Retina (tissue), 1 donor: ENCODE data around the gene PDE4B.

Experiments used
- DNase-seq: peaks from one replicate; pipeline ENCODE4 v3.0.0-alpha.2; 2016

Gene PDE4B

DNA sequence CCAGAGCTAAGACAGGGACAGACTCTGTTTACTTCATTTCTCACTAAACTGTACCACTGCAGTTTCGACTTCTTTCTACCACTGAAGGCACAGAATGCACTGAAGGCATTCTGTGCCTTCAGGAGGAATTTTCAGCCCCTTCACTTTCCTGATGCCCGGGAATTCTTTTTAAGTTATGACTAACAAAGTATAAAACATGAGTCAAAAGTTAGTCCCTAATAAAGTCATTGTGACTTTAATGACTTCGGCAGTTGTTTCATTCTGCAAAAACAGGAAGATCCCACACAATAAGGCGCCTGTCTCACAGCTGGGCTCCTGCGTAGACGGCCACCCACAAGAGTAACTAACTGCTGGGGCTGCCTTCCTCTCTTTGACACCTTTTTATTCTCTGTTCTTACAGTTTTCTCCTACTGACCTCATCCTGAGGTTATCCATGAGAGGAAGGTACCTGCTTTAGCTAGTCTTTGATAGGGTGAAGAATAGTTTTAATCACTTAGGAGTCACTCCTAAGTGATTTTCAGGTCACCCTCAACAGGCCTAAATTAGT, 557.4 kb downstream of the PDE4B start:
- DNase-seq: no peak

DNA sequence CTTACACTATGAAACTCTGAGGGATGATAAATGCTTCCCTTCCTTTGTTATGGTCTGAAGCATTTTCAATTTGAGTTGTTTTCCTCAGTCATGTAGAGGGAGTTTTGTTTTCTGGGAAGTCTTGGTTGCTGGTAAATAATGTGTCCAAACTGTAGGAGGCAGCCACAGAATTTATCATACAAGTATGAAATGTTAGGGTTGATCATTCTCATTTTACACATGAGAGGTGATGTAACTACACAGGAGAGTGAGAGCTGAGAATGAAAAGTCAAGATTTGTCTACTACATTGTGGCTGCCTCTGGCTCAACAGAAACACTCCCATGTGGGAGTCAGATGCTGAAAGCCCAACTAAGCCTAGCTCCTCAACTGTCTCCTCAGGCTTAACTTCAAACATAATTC, 558.8 kb downstream of the PDE4B start:
- DNase-seq: no peak

DNA sequence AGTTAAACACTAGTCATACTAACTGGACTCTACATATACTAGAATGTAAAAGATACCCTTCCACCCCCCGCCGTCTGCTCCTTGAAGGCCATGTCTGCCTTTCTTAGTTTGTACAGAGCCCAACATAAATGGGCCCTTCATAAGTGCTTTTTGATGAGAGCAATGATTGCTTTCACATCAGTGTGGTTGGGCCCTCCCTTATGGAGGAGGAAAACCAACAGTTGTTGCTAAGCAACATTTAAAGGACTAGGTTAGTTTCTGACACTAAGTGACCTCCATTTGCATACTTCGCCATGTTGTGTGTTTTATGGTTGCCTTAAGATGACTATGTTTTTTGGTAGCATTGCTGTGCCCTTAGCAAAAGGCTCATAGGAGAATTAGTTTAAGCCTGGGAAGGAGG, 559.2 kb downstream of the PDE4B start:
- DNase-seq: no peak

DNA sequence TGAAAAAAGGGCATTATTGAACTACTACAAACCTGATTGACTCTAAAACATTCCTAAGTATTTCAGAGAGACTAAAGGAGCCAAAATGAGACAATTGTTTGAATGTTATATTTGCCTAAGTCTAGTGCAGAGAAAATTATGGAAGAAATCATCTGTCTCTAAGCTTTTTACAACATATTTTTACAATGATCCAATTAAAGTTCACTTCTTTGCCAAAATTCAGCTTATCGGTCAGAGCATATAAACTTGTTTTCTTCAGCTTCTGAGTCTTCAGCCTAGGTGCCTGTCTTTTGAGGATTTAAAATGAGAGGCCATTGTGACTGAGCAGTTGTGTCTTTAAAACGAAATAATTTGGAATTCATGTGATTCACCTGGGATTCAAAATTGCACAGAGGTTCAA, 560.1 kb downstream of the PDE4B start:
- no peak for DNase-seq

DNA sequence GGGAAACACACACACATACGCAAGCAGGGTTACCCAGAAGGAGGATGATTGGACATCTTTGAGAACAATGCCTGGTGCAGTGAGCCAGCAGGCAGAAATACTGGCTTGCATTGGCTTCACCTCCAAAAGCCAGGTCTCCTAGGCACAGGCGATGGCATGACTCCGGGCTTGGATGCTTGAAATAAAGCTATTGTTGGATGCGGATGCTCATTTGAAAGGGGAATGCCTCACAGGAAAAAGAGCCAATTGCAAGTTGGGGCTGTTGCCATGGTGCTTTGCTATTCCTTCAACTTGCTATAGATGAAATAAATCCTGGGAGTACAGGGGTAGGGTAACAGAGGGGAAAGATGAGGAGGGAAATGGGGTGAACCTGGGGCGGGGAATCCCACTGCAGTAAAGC, 560.6 kb downstream of the PDE4B start:
- DNase-seq: peak; percentile 62

DNA sequence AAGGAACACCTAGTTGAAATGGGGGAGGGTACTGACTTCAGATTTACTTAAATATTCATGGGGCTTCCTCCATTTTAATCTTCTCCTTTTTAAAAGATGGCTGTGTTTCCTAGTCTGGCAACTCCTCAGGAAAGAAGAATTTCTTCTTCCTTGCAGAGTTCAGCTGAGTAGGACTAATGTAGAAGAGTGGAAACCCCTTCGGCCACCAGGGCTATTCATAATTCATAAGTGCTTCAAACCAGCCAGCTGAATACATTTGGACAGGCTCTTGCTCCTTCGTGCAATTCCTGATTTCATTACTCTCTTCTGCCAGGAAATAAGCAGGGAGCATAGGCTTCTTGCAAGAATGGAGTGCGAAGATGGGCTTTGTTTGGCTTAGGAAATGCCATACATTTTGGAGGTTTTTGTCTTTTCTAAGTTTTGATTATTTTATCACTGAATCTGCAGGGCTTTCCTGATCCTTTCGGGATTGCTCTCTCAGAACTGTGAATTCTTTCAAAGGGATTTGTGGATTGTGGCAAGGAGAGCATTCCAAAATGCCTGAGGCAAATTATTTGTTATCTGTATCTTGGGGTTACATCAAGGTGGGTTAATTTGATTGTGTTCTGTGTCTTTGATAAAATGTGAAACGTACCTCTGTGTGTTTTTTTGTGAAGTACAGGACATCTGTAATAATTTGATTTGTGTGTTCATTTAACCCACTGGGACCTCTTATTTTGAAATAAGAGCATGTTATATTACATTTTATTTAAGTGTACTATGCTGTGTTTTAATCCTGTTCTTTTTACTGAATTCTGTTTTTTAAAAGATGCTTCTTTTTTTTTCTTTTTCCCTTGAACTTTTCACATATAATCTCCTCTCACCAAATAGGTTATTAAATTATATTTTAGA, 561.9 kb downstream of the PDE4B start:
- DNase-seq: peak; percentile 72

GRCh38 chr1:66355756-66356155, 563.1 kb downstream of the PDE4B start:
- DNase-seq: no peak

- DNase-seq: no peak
These were observed 563.9 kb downstream of the PDE4B start for GRCh38 chr1:66356605-66357004.

GRCh38 chr1:66357021-66357420, 564.3 kb downstream of the PDE4B start:
- DNase-seq: no peak

DNA sequence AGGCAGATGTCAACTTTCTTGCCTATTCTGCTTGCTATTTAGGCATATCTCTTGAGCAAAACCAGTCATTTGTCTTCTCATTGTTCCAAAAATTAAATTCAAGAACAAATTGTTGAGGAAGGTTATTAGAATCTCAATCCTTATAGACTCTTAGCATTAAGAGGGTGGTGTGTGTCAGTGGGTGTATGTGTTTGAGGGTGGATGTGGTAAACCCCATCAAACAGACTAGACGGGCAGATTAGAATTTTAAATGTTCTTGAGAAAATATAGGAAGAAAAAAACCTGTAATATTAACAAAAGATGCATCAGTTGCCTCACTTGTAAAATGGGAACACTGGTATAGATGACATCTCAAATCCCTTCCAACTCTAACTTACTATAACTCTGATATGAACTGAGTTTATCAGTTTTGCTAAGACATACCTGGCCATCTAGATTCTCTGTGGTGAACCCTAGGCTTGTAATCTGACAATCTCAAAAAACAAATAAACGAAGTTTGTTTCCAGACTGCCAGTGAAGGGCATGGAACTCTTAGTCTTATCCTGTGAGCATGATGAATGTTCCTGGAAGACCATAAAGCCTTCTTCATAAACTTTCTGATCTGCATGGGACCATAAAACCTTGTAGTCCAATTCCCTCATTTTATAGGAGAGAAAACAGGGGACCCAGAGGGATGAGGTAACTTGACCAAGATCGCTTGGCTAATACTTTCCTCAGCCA, 564.9 kb downstream of the PDE4B start:
- no peak for DNase-seq

DNA sequence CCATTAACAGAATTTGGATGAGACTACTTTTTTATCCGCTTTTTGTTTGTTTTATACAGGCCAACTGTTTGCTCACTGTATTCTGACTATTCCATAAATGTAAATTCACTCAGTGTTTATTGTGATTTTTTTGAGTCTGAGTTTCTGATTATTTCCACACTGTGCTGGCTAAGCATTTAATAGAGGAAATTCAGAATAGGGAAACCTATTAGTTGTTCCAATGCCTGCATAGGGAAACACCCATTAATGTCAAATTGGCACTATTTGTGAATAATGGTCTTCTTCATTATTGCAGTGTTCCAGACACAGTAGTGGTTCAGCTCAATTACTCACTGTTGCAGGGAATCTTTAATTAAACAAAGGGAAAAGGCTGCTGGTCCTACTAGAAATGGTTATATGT, 566.6 kb downstream of the PDE4B start:
- no peak for DNase-seq

DNA sequence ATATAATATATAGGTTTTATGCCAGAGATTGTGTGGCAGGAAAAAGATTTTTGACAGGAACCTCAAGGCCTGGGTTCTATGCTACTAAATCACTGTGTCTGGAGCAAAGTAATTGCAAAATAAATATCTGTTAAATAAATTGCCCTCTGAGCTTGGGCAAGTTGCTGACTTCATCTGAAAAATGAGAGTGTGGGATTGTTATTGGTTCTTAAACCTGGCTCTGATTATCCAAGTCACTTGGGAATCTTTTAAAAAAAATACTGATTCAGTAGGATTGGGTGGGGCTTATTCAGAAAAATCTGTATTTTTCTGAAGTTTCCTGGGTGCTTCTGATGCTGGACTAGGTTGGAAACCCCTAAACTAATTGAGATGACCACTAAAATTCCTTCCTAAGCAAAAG, 567.1 kb downstream of the PDE4B start:
- DNase-seq: no peak

DNA sequence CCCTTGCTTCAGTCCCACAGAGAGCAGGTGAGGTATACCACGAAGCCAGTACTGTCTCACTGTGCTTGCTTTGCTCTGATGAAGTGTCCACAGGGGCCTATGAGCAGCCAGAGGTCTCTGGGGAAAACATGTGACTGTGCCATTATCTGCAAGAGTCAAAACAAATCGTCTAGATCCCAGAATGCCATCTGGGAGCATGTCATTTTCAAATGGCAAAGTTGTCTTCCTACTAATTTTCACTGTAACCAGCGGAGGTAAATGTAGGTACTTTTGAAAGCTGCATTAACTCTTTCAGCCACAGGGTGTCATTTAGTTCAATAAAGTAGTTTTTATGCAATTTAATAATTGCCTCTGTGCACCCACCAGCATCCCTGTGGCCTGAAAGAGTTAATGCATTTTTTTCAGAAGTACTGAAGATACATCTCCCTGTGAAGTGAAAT, 567.6 kb downstream of the PDE4B start:
- DNase-seq: peak; percentile 47

DNA sequence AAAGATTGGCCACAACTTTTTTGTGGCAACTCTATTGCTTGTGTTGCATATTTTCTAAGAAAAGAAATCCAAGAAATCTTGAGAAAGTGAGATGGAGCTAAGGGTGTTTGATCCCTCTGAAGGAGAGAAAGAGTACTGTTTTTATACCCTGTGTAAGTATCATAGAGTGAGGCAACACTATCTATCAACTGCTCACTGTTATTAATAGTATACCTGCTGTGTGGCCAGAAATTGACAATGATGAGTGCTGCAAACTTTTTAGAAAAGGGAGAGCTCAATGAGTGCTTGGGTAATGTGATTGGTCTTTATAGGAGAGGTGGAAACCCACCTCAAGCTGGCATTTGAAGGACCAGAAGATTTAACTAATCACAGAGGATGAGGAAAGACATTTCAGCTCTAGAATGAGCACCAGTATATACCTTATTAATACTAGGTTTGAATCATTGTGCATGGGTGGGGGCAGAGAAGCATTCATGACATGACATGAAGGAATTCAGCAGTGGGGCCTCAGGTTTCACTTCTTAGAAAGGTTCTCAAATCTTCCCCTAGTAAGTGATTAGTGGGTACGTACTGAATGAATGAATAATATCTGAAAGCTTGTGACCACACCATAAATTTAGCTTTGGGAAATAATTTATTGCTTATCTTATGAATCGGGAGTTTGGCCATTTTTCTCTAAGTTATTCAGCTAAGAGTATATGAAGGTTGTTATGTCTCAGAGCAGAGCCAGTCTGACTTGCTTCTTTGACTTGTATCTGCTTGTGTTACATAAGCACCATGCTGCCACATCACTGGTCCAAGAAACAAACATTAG, 572.1 kb downstream of the PDE4B start:
- DNase-seq: no peak

GRCh38 chr1:66365635-66366034, 572.9 kb downstream of the PDE4B start:
- no peak for DNase-seq

- DNase-seq: no peak
These were observed 573.9 kb downstream of the PDE4B start for GRCh38 chr1:66366634-66367033.

GRCh38 chr1:66367369-66367768, 574.7 kb downstream of the PDE4B start:
- no peak for DNase-seq

DNA sequence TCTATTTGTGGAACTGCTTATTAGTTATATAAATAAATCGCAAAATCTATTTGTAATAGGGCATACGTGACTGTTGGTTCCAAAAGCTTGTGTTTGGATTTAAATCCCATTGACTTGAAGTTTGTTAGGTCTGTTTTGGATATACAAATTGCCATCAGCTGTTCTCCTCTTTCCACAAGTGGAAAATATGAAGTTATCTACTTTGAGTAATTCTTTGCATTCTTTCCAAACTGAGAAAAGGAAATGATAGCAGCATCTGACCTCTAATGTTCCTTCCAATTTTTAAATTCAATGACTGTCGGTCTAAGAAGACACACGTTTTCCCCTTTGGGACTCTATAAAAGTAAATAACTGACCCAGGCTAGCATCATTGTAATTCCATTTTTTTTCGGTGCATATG, 575.6 kb downstream of the PDE4B start:
- no peak for DNase-seq

GRCh38 chr1:66370462-66370971, 577.8 kb downstream of the PDE4B start:
- DNase-seq: no peak

DNA sequence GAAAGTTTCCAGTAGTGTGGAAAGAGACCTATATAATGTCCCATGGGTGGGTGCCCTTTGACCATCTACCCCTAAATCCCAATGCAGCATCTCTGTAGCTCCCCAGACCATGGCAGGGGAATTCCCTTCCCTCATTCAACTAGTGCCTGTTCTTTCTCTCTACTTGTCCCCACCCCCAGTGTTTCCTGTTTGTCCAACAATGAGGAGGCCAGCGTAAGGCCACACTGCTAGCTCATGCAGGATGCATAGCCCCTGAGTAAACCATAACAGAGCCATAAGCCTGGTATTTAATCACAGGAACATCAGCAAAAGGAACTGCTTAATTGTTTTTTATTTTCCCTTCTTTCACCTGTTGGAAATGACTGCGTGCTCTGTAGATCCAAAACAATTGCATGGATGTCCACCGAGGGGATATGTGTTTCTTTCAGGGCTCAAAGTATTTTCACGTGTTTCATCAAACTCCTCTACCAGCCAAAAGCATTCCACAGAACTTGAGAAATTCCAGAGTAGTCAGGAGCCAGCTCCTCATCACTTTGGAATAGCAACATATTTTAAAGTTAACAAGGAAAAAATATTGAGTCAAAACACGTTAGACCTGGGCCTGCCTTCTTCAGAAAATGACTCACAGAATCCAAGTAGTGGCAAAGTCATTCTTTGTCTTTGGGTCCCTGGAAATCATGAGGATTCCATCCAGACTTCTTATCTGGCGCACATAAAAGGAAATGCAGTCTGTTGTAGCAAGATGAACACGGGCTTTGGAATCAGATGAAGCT, 578.7 kb downstream of the PDE4B start:
- no peak for DNase-seq

DNA sequence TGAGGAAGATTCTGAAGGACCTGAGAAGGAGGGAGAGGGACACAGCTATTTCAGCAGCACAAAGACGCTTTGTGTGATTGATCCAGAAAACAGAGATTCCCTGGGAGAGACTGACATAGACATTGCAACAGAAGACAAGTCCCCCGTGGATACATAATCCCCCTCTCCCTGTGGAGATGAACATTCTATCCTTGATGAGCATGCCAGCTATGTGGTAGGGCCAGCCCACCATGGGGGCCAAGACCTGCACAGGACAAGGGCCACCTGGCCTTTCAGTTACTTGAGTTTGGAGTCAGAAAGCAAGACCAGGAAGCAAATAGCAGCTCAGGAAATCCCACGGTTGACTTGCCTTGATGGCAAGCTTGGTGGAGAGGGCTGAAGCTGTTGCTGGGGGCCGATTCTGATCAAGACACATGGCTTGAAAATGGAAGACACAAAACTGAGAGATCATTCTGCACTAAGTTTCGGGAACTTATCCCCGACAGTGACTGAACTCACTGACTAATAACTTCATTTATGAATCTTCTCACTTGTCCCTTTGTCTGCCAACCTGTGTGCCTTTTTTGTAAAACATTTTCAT, 579.9 kb downstream of the PDE4B start:
- no peak for DNase-seq

DNA sequence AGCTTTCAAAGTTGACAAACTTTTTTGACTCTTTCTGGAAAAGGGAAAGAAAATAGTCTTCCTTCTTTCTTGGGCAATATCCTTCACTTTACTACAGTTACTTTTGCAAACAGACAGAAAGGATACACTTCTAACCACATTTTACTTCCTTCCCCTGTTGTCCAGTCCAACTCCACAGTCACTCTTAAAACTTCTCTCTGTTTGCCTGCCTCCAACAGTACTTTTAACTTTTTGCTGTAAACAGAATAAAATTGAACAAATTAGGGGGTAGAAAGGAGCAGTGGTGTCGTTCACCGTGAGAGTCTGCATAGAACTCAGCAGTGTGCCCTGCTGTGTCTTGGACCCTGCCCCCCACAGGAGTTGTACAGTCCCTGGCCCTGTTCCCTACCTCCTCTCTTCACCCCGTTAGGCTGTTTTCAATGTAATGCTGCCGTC, 580.5 kb downstream of the PDE4B start:
- no peak for DNase-seq
